ENCODE measurements around the gene SNX25.
A peak's percentile ranks its signal among the peaks of the same experiment; 100 is the strongest.

SNX25 gene

DNA sequence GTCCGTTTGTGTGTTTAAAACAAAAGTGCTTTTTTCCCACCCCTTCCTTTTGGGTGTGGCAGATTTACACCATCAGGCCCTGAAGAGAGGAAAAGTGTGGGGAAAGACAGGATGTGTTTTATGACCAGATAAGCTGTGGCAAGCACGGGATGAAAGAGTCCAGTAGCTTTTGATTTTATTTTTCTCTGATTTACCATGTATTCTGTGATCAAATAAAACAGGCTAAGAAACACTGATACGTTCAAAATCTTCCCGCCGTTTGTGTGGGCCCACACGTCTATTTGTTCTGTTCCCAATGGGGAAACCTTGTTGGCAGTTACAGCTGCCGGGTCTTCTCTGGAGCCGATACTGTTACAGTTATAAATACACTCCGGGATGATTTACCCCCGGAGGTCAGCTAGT, 175.5 kb downstream of the SNX25 start:
- no peak for DNase-seq

DNA sequence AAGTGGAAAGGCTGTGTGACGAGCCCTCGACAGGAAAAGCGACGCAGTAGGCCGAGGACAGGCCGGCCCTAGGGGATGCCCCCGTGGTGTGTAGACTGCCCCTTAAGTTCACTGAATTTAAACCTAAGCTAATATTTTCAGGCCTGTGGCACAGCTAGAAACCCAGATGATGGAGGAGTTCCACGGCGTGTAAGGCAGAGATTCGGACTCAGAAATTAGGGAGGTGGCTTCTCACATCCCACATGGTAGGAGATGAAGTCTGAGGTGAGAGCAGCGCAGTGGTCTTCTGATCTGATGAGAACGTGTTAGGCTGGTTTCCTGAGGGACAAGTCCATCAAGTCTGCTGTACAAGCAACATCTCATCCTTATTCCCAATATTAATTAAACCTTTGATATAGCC, 178.6 kb downstream of the SNX25 start:
- DNase-seq: no peak

DNA sequence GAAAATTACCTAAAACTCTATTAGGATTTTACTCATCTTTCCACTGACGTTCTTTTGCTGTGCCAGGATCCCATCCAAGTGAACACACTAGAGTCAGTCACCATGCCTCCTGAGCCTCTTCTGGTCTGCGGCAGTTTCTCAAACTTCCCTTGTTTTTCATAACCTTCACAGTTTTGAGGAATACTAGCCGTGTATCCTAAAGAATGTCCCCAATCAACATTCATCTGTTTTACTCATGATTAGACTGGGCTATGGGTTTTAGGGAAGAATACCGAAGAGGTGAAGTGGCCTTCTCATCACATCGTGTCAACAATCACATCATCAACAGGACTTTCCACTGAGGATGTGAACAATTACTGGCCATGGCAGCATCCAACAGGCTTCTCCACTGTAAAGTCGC, 181.5 kb downstream of the SNX25 start:
- DNase-seq: no peak

GRCh38 chr4:185392156-185392555, 182.8 kb downstream of the SNX25 start:
- DNase-seq: no peak

DNA sequence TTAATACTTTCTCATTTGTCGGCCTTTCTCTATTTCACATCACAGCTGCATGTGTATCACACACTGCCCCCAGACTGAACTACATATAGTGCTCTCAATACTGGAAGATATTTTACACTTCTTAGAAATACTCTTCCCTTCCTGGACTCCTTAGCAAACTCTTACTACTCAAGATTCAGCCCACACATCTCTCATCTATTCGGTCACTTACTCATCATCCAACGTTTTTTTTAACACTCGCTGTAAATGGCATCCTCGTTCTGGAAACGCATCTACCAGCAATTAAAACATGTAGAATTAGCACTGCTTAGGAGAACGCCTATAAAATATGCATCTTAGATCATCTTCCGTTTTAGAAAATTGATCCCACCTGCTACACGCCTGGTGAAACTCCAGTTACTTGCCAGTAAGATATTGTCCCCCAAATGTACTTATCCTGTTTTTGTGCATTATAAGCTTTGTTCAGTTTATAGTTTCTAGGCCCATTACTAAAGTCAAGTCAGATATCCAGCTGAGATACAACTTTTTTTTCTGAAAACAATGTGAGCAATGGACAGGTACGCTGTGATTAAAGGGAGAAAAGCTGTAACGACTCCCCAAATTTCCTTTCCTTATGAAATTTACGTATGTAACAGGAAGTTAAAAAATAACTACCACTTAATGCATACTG, 185.3 kb downstream of the SNX25 start:
- DNase-seq: no peak

DNA sequence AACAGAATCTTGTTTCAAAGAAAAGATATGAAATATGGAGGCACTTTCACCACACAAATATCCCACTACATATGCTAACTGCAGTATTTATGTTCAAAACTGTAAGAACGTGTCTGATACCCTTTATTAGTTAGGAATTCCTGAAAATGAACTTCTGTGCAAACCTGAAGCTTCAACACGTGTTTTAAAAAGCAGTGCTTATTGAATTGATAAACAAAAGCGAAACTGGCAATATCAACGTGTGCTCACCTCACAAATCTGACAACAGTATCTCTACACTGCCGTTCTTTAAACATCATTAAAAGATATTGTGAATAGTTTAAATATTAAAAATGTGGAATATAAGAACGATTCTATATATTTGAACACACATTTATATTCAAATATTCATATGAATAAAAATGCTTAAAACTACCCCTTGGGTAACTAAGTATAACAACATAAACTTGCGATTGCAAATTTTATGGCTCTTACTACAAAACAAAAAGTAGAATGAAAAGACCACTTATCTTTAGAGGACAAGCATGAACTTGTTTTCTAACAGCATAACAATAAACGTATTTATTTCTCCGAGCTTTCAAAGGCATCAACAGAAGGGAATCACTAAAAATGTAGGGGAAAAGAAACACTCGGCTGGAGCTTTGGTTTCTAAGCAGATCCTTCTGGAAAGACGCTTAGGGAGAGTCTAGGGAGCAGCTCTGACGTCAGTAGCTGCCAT, 186.0 kb downstream of the SNX25 start, which contains the start of gene LRP2BP:
TSS of gene LRP2BP (minus strand) at position 687 of the 718 bp plus-strand sequence. CDS start 17,738 bp downstream, outside the sequence.
- DNase-seq: no peak

DNA sequence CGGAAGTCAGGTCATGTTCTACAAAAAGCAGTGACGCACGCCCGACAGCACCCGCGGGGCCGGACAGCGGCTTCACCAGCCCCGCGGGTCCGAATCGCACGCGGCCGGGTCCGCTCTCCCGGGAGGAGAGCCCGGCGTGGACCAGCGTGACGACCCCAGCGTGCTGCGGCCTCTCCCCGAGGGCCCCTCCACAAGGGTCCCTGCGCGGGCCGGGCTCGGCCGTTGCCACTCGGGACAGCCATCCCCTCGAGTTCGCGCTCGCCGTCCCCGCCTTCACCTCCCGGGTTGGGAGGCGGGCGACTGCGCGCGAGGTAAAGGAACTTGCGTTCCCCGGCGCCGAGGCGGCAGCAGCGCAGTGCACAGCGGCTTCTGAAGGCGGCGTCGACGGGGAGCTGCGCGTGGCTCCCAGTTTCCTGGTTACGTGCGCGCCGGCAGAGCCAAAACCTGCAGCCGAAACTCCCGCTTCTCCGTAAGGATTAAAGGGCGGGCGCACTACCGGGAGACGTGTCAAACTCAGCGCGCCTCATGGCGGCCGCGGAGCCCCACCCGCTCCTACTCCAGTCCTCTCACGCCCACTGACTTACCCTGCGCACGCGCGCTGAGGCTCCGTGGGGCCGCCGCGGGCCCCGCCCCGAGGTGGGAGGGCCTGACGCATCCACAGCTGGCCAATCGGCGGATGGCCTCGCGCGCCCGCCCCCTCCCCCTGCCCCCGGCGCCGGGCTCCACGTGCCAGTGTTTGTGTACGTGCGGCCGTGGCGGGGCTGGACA, 186.7 kb downstream of the SNX25 start:
- DNase-seq: peak; percentile 93

DNA sequence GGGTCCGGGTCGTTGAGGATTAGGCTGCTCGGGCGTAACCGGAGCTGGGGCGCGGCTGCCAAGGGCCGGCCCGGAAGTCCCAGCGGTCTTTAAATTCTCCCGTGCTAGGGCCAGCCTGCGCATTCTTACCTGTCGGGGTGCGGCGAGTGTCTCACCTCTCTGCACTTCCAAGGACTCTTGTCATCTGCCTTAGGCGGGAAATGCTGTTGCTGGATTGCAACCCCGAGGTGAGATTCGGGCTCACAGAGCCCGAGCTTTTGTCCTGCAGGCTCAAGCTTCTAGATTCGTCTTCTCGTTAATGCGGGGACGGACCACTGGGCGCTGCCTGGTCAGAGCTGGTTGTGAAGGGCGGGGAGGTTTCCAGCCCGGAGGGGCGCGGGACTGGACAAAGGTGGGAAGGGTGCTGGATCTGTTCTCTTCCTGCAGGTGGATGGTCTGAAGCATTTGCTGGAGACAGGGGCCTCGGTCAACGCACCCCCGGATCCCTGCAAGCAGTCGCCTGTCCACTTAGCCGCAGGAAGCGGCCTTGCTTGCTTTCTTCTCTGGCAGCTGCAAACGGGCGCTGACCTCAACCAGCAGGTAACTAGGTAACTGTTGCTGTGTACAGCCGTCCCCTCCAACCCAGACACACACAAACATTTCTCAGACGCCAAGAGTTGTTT, 187.5 kb downstream of the SNX25 start, which contains the start of gene ANKRD37:
TSS of gene ANKRD37 (plus strand) at position 118 of the 662 bp plus-strand sequence. CDS start at position 201, 83 bp downstream.
- no peak for DNase-seq

DNA sequence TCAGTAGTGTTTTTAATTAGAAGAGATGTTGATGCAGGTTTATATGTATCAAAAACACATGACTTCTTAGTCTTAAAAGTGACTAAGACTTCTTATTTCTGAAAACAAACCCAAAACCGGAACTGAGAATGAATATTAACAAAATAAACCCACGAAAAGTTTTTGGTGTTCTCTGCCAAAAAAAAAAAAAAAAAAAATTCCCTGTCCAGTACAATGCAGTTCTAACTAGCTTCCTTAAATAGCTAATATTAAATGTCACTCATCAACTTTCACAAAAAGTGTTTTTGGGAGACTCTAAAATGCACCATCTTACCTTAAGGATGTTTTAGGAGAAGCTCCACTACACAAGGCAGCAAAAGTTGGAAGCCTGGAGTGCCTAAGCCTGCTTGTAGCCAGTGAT, 189.2 kb downstream of the SNX25 start:
- DNase-seq: no peak

GRCh38 chr4:185399466-185399865, 190.1 kb downstream of the SNX25 start:
- no peak for DNase-seq

GRCh38 chr4:185404031-185404430, 194.6 kb downstream of the SNX25 start:
- DNase-seq: no peak

DNA sequence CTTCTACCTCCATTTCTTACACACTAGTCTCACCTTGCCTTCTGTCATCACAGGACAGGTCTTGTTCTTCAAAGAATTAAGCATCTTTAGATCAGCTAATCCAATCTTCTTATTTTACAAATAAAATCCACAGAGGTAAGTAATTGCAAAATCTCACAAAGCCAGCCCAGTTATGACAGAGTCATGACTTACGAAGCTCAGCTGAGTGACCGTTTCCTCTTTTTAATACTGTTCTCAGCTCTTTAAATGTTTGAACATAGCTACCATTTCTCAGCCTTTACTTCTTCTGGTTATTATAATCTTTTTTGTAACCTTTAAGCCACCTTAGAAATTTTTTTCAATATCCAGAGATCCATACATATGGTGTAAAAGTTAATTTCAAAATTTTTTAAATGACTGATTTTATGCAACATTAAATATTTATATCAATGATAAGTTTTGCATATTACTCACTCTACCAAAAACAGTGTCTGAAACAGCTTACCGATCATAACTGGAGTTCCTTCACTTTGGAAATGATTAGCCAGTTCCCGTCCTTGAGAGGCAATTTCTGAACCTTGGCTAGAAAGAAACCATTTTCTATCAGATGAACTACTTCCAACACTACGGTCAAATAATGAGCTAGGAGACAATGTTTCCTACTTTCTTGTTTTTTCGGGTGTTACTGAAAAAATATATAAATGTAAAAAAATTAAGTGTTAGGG, 196.1 kb downstream of the SNX25 start:
- DNase-seq: no peak

DNA sequence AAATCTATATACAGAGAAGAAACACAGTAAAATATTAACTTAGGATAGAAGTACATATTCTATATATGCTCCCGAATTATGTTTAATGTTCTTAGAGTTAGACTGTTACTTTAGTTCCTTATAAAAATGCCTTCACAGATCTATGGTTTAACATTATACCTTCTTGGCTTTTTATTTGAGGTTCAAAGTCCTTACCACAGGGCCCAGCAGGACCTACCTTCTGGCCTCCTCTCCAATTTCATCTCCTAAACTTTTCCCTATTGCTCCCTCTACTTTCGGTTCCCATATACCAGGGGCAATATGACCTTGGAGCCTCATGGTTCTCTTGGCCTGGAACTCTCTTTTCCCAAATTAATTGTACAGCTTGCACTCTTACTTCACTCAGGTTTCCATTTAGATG, 199.0 kb downstream of the SNX25 start:
- DNase-seq: no peak

GRCh38 chr4:185411849-185412248, 202.5 kb downstream of the SNX25 start:
- DNase-seq: no peak

DNA sequence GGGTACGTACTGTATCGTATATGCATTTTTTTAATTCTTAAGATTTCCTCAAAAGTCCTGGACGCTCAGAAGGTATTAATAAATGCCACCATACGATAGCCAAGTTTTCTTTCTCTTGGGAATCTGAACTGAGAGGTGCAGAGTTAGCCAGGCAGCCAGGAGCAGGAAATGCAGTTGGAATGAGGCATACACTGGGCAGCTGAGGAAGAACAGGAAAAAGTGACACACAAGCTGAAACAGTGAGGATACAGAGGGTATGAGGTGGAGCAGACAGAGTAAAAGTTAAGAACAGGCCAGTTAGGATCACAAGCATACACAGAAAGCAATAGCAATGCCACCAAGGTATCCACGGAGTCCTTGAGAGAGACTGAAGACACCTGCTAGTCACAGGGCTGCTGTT, 203.0 kb downstream of the SNX25 start:
- DNase-seq: no peak
